Embryonic facial prominence (tissue), 1 donor: Measurements from ENCODE around the gene FUCA2.
"Not testable (repeated sequence)": the region's sequence is repeated elsewhere in the genome, so short reads cannot be mapped to it uniquely, and the experiment has no call there.

ENCODE experiments used
- DNase-seq: peaks from one replicate; pipeline ENCODE4 v3.0.0-alpha.2; 2016; ENCODE audit errors: extremely low spot score

FUCA2 gene

DNA sequence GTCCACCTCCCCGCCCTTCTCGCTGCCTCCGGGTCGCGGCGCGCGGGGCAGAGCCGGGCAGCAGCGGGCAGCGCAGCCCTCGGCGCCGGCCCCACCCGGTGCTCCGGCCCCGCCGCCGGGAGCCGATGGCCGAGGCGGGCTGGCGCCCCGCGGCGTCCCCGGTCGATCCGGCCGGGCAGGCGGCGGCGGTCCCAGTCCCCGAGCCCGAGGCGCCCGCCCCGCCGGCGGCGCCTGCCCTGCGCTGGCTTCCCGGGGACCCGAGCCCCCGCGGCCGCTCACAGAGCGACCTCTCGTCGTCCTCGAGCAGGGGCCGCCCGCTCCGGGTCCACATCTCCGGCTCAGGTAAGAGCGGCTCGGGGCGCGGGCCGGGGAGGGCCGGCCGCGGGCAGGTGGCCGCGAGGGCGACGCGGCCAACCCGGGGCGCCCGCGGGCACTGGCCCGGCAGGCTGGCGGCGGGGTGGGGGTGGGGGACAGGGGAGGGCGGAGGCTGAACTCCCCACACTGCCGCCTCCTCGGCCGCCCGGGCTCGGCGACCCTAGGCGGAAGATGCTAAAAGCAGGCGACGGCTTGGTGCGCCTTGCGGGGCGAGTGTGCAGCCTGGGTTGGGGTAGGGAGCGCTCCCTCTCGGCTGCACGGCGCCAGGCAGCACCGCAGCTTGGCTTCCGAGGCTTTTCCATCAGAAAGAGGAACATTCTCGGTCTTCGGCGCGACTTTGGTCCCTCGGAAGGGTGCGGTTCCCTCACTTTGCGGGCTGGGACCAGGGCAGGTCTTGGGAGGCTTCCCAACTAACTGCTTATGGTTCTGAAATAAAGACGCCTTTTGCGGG lies 25.6 kb upstream of the FUCA2 start:
- no peak for DNase-seq

DNA sequence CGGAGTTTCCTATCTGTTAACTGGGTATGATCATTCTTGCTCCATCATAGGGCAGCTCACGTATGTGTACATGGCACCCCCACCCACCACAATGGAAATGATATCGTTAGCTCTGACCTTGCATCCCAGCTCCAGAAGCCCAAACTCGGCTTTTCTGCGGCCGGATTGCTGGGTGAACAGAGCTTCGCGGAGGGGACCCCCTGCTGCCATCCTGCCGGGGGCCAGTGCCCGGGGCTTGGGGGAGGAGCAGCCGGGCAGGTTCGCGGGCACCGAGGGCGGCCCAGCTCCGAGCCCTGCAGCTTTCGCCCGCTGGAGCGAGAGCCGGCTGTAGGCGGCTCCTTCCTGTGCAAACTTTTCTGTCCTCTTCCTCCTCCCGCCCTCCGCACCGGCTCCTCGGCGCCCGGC lies 24.9 kb upstream of the FUCA2 start:
- DNase-seq: no peak

DNA sequence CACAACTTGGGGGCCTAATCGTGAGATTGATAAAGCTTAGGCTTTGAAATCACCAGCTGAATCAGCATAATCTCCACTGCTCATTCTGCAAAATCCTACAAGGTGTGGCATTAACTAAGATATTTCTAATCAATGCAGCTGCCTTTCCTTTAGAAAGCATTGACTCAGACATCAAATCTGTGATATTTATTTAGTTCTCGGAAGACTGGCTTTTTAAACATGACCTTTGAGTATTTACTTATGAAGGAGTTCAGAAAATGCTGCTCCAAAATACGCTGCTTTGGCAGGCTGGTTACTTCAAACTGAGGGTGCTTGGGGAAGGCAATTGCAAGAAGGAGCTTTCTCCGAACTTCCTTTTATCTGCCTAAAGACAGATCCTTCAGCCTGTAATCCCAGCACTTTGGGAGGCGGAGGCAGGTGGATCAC lies 23.7 kb upstream of the FUCA2 start:
- no peak for DNase-seq

DNA sequence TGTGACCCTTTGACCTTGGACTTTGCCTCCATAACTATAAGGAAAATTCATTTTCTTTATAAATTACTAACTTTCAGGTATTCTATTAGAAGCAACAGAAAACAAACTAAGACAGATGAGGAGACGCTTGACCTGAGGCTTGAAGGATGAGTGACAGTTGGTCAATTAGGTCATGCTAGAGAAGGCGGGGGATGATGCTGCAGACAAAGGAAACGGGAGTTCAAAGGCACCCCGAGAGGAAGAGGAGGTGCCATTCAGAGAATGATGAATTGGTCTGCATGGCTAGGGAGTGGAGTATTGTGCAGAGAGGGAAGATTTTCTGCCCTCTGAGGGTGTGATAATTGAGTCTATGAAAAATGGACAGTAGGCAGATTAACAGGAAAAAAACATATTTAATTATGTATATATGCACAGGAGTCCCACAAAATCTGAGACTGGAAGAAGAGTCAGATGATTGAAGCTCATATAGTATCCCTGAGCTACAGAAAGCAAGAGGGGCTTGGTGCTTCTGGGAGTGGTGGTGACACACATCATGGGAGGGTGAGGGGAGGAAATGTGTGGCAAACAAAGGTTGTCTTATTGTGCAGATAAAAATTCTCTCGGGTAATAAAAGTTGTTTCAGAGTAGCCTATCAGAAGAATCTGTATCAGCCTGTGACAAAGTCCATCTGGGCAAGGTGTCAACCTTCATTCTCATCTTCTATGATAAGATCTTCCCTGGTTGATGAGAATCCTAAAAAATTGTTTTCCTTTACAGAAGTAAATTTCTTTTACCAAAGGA lies 20.4 kb upstream of the FUCA2 start:
- no peak for DNase-seq

DNA sequence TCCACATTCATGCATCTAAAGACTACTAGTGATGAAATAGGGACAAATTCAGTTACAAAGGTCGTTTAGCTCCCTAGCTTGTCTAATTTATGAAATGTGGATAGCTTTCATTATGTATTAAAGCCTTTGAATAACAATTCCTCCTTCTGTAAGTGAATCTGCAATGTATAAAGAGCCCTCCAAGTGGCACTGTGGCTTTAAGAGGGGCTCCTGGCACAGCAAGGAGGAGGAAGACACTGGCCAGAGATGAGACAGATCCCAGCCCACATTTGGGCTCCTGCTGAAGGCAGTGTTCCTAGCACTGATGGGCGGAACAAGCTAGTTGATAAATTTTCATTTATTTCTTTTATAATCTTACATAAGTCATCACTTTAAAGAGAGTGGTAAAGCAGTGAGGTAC lies 17.6 kb upstream of the FUCA2 start:
- DNase-seq: no peak

DNA sequence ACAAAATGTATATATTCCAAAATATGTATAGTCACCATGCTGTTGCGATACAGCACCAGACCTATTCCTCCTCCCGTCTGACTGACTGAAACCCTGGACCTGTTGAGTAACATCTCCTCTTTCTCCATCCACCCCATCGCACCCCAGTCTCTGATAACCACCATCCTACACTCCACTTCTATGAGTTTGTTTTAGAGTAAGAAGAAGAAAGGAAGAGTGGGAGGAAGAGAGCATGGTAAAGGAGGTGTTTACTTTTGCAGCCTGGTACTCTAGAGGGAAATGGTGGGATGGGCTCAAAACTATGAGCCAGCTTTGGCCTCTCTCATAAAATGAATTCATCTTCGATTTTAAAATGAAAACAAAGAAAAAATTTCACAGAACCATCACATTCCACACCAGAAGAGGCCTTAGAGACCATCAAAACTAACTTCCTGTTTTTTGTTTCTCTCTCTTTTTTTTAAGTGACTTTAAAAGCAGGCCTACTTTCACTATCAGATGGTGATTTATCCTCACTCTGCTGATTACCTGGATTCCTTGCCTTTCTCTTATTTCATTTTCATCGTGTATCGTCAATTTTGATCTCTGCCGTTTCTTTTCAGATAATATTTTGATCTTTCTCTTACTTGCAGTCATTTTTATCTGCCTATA lies 16.8 kb upstream of the FUCA2 start:
- no peak for DNase-seq

DNA sequence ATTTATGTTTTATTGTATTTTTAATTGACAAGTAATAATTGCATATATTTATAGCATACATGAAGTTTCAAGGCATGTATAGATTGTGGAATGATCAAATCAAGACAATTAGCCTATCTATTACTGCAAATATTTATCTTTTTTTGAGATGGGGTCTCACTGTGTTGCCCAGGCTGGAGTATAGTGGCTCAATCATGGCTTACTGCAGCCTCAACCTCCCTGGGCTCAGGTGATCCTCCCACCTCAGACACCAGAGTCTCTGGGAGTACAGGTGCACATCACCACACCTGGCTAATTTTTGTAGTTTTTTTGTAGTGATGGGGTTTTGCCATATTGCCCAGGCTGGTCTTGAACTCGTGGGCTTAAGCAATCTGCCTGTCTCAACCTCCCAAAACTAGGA lies 16.2 kb upstream of the FUCA2 start:
- DNase-seq: no peak

DNA sequence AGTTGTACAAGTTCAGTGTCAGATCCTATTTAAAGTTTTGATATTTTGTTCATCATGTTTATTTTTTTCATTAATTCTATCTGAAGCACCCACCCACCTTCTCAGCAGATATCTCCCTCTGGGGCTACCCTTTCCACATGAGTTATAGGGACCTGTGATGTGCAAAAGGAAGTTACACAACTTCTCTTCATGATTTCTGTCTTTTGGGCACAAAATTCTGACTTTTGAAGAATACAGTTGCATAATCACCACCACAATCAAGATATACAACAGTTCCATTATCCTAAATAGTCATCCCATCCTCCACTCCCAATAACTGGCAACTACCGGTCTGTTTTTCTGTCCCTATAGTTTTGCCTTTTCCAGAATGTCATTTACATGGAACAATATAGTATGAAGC lies 13.8 kb upstream of the FUCA2 start:
- DNase-seq: no peak

DNA sequence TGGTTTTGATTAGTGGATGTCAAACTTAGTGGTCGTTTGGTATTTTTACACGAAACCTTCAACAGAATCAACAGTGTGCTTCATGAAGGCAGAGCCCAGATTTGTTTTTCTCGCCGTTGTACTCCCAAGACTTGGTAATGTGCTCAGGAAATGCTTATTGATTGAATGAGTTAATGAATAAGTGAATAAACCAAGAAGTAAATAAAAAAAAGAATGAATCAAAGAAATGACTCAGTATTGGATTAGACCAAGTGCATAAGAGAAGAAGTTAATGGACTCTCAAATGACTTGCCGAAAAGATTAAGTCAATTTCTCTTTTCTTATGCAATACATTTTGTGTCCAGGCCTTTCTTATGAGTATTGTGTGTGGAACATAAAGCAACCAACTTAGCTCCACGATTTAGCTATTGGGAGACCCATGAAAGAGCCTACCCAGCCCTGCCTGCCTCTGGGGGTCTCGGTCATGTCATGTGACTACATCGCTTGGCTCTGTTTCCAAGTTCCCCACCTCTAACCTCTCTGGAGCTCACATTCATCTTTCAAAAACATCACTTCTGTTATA lies 10.6 kb upstream of the FUCA2 start:
- DNase-seq: no peak

DNA sequence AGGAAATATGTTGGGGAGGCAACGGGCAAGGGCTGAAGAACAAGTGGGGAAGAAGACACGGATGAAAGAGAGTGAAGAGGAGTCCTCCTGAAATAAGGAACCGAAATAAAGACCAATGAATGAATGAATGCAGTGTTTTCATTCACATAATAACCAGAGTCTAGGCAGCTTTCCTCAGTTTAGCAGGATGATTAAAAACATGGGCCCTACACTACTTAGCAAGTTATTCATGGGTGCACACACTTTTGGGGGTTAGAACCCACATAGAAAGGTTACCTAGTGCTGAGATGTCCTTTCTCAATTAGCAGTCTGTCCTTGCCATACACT lies 5.9 kb upstream of the FUCA2 start:
- DNase-seq: no peak

DNA sequence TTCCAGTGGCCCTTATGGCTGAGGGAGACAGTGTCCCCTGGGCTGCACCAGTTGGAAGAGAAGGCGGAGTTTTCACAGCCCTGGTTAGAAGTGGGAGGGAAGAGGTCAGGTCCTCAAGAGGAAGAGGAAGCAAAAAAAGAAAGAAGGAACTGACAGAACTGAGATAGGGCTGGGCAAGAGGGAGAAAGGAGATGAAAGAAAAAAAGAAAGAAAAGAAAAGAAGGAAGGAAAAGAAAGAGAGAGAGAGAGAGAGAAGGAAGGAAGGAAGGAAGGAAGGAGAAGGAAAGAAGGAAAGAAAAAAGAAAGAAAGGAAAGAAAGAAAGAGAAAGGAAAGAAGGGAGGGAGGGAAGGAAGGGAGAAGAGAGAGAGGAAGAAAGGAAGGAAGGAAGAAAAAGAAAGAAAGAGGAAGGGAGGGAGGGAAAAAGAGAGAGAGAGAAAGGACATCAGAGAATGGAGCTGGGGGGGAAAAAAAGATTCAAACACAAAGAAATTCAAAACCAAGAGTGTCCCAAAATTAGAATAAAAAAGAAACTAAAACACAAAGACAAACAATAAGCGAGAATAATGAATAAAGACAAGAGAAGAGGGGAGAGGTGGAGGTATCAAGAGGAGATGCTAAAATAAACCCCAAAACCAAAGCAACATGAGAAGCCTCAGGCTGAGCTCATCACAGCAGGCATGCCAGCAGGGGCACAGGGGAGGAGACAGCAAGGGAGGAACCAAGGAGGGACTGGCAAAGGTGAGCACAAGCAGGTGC lies 5.3 kb upstream of the FUCA2 start:
- DNase-seq: no peak

DNA sequence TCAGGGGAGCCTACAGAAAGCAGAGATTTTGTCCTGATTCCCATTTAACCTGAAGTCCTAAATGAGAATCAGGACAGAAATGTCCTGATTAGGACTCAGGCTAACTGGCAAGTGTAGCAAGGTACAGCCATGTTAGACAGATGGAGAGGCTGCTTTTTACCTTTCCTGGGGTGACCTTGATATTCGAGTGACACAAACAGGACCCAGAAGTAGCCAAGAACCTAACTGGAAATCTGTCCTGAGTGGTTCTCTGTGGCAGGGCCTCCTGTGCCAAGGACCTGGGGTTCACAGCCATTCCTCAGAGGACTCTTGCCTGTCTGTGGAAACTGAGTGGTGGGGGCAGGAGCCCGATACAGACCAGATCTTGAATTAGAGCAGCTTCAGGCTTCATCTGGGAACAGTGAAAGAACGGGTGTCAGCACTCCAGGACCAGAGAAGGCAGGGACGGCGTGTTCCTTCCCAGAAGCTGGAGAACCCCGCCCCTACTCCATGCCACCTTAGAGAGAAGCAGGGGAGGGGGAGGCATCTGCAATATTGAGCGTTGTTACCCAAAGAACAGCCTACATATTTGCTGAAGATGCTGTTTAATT lies 4.3 kb upstream of the FUCA2 start:
- DNase-seq: no peak

DNA sequence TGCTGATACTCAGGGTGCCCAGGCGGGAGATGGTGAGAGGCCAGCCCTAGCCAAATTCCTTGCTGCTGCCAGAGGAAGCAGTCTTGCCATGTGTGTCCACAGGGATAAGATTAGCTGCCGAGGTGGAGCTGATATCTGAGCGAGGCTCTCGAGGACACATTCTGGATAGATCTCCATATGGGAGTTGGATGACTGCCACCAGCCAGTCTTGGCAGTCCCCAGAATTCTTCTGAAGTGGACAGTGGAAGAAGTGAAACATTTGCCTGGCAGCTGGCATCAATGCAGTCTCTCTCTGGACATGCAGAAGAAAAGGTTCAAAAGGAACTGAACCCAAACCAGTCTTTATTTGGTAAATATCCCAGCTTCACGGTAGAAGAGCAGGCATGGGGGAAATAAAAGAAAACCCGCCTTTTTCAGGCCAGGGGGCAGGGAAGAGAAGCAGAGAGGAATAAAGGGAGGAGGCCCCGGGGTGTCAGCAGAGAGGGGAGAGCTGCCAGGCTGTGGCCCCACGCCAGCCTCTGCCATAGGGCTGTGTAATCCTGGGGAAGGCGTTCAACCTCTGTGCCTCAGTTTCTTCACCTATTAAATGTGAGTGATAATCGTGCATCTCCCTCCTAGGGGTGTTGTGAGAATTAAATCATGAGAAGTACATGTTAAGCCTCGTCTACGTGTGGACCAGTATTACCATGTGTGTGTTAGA lies 3.7 kb upstream of the FUCA2 start:
- DNase-seq: no peak

DNA sequence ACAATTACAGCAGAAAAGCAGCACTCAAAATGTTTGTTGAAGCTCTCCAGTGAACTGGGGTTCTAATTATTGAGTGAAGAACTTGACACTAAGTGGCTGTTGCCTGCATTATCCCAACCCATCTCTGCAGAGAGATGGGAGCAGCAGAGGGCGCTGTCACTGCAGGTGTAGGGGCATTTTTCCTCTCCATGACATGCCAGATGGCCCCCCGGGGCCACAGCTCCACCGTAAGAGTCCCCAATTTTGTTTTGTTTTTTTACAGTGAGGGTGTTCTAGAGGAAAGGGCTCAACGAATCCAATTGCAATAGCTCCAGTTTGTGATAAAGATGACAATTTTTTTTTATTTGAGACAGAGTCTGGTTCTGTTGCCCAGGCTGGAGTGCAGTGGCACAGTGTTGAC lies 1.9 kb upstream of the FUCA2 start:
- no peak for DNase-seq

DNA sequence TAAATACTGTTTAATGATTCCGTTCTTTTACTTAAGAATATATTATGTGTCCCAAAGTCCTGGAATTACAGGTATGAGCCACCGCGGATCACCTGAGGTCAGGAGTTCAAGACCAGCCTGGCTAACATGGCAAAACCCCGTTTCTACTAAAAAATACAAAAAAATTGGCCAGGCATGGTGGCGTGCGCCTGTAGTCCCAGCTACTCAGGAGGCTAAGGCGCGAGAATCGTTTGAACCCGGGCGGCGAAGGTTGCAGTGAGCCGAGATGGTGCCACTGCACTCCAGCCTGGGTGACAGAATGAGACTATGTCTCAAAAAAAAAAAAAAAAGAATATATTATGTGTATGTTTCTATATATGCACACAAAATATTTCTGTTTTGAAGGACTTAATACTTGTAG lies 1.2 kb downstream of the FUCA2 start:
- not testable (repeated sequence) for DNase-seq

DNA sequence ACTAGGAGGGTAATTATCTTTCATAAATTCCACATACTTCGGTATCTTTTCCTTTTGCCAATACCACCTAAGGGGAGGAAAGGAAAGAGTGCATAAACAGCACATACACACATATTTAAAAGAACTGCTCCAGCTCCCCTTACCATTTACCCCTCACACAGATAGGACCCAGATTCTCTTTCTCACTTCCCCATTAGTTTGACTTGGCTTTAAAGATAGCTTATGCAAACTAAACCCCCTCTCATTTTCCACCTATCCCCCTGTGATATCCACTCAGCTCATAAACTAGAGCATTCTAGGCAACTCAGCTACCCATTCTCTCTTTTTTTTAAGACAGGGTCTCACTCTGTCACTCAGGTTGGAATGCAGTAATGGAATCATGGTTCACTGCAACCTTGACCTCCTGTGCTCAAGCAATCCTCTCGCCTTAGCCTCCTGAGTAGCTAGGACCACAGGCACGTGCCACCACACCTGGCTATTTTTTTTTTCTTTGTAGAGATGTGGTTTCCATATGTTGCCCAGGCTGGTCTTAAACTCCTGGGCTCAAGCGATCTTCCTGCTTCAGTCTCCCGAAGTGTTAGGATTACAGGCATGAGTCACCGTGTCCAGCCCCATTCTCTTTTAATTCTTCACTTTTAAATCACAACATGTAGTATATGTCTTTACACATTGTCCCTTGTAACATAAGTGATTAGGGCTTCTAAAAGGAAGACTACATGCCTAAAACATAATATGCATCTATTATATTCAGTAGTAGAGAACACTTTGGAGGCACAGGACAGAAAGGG lies 4.0 kb downstream of the FUCA2 start:
- no peak for DNase-seq

DNA sequence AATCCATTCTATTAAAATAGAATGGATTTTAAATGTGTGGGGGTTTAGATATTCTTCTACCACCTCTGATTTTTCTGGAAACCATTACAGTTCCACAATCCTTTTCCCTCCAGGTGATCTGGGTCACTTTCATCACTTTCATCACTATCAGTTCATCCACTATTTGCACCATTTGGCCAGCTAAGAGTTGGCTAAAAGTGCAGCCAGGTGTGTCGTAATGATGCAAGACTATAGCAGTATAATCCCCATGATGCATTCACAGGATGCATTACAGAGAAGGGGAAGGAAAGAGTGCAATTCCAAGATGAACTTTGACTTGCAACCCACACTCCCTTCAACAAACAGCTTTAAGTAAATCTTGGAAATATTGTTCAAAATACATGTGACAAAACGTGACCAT lies 4.9 kb downstream of the FUCA2 start:
- no peak for DNase-seq

DNA sequence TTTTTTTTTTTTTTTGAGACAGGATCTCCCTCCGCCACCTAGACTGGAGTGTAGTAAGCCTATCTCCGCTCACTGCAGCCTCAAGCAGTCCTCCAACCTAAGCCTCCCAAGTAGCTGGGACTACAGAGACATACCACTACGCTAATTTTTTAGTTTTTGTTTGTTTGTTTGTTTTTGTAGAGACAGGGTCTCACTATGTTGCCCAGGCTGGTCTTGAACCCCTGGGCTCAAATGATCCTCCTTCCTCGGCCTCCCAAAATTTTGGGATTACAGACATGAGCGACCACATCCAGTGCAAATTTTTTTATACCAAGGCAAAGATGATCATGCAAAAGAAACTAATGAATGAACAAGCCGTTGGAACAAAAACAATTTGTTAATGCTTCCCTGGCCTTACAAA lies 5.3 kb downstream of the FUCA2 start:
- DNase-seq: no peak

DNA sequence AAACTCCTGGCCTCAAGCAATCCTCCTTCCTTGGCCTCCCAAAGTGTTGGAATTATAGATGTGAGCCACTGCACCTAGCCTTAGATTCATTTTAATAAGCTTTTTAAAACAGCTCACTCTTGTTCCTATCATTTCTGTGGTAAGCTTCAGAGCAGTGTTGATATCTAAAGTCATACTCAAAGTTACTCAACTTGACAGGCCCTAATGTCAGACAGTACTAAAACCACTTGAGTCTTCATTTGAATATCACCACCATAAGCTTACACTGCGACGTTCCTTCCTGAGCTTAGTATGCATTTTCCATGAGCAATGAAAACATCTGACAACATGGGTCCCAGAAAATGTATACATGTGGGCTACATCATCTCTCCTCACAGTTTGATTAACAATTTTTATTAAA lies 6.0 kb downstream of the FUCA2 start:
- DNase-seq: no peak

DNA sequence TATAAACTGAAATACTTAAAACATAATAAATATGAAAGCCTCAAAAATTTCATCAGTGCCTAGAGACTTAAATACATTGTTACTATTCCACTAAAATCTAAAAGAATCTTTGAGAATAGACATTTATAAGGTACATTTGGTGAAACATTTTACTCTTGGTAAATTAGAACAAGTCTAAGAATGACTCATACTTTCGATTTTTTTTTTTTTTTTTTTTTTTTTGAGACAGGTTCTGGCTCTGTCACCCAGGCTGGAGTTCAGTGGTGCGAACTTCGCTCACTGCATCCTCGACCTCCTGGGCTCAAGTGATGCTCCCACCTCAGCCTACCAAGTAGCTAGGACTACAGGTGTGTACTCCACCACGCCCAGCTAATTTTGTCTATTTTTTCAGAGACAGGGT lies 6.4 kb downstream of the FUCA2 start:
- no peak for DNase-seq
